Suprapubic skin (tissue), 4 donors: ENCODE measurements around the gene GSTM1.

Experiments used
- CTCF ChIP-seq, 2 donors: fragments of 200-600 bp in 1 of 2; fragments of 450-650 bp in 1 of 2; sonication (generic) in 1 of 2; IDR thresholded peaks; one replicate each; pipeline ENCODE4 v1.5.1; 2016 to 2019; ENCODE audit warnings: antibody characterized with exemption in 2 of 2, mild to moderate bottlenecking in 1 of 2, moderate library complexity in 1 of 2
- EP300 ChIP-seq: sonication (generic); formaldehyde crosslinking; IDR thresholded peaks from one replicate; pipeline ENCODE4 v1.6.1; 2017; ENCODE audit warnings: antibody characterized with exemption
- POLR2A ChIP-seq, 2 donors: fragments of 450-650 bp; IDR thresholded peaks; one replicate each; pipeline ENCODE4 v1.6.1; 2017; ENCODE audit warnings: antibody characterized with exemption in 2 of 2, mild to moderate bottlenecking in 2 of 2, moderate library complexity in 2 of 2
- POLR2AphosphoS5 ChIP-seq, 3 donors: sonication (generic); formaldehyde crosslinking; IDR thresholded peaks; one replicate each; pipeline ENCODE4 v1.6.1; 2017; ENCODE audit warnings: antibody characterized with exemption in 3 of 3

- TF ChIP-seq CTCF (IDR thresholded peaks at IDR 0.05) (no peak), POLR2AphosphoS5 (IDR thresholded peaks at IDR 0.05) (no peak), POLR2A (IDR thresholded peaks at IDR 0.05) (no peak), EP300 (no peak)
Observed at GRCh38 chr1:109650609-109651008, 37.0 kb upstream of the GSTM1 start.
